GM04504 (cell line): Measurements from ENCODE around the gene UBE2F.

ENCODE experiments used
- DNase-seq: peaks from one replicate; pipeline ENCODE4 v3.0.0-alpha.2; 2012; ENCODE audit warnings: low read depth

UBE2F gene

GRCh38 chr2:238081150-238081549 lies 114.3 kb downstream of the UBE2F start:
- DNase-seq = no peak

GRCh38 chr2:238081561-238081960 lies 114.7 kb downstream of the UBE2F start:
- DNase-seq = no peak

- DNase-seq = no peak
Measured at GRCh38 chr2:238082151-238082550, 115.3 kb downstream of the UBE2F start.

- no peak for DNase-seq
Measured at GRCh38 chr2:238082827-238083226, 116.0 kb downstream of the UBE2F start.

- DNase-seq = no peak
Measured at GRCh38 chr2:238083919-238084318, 117.1 kb downstream of the UBE2F start.

- DNase-seq = no peak
Measured at GRCh38 chr2:238084761-238085160, 117.9 kb downstream of the UBE2F start.

GRCh38 chr2:238085899-238086298 lies 119.1 kb downstream of the UBE2F start:
- DNase-seq = no peak

GRCh38 chr2:238087211-238087610 lies 120.4 kb downstream of the UBE2F start:
- DNase-seq = no peak

GRCh38 chr2:238090887-238091286 lies 124.1 kb downstream of the UBE2F start:
- DNase-seq = no peak

GRCh38 chr2:238091436-238092060 lies 124.7 kb downstream of the UBE2F start:
- DNase-seq = no peak
